RWPE2 (cell line): ENCODE data around the gene FAM53B.
A peak's percentile ranks its signal among the peaks of the same experiment; 100 is the strongest.

Experiments used
- ATAC-seq: fragments of 200-7000 bp; cut with Tn5 transposase; 3 replicates; pipeline ENCODE4 v1.9.1; 2021; ENCODE audit warnings: low read depth
- DNase-seq: peaks from one replicate; pipeline ENCODE4 v3.0.0-alpha.2; 2020; ENCODE audit warnings: low spot score
- H3K27ac ChIP-seq: fragments of 450-650 bp; 2 replicates; pipeline ENCODE4 v1.5.1; 2017; ENCODE audit warnings: mild to moderate bottlenecking; ENCODE audit not compliant: poor library complexity, severe bottlenecking
- H3K27me3 ChIP-seq: fragments of 250-450 bp; sonication (Bioruptor Pico); 2 replicates; pipeline ENCODE4 v1.5.1; 2021; ENCODE audit warnings: mild to moderate bottlenecking, moderate library complexity; ENCODE audit not compliant: insufficient read depth, poor library complexity, severe bottlenecking
- H3K36me3 ChIP-seq: fragments of 250-450 bp; sonication (Bioruptor Pico); 2 replicates; pipeline ENCODE4 v1.5.1; 2020; ENCODE audit warnings: low read depth, mild to moderate bottlenecking, moderate library complexity
- H3K4me1 ChIP-seq: fragments of 250-450 bp; sonication (Bioruptor Pico); 2 replicates; pipeline ENCODE4 v1.5.1; 2021; ENCODE audit warnings: mild to moderate bottlenecking, moderate library complexity; ENCODE audit not compliant: insufficient read depth, poor library complexity, severe bottlenecking
- H3K4me3 ChIP-seq: fragments of 250-450 bp; sonication (Bioruptor Pico); 2 replicates; pipeline ENCODE4 v1.5.1; 2021; ENCODE audit warnings: mild to moderate bottlenecking, moderate library complexity; ENCODE audit not compliant: severe bottlenecking
- H3K9me3 ChIP-seq: fragments of 250-450 bp; sonication (Bioruptor Pico); 2 replicates; pipeline ENCODE4 v1.5.1; 2021; ENCODE audit warnings: mild to moderate bottlenecking, moderate library complexity; ENCODE audit not compliant: severe bottlenecking
- TF ChIP-seq, protein P1 (sequence below): fragments of 450-650 bp; IDR thresholded peaks from one replicate; pipeline ENCODE4 v1.5.1; 2017; ENCODE audit warnings: mild to moderate bottlenecking, moderate library complexity; ENCODE audit not compliant: poor library complexity, severe bottlenecking

Gene FAM53B

GRCh38 chr10:124689911-124690498 is 54.2 kb downstream of the FAM53B start:
- TF ChIP-seq, protein P1, sequence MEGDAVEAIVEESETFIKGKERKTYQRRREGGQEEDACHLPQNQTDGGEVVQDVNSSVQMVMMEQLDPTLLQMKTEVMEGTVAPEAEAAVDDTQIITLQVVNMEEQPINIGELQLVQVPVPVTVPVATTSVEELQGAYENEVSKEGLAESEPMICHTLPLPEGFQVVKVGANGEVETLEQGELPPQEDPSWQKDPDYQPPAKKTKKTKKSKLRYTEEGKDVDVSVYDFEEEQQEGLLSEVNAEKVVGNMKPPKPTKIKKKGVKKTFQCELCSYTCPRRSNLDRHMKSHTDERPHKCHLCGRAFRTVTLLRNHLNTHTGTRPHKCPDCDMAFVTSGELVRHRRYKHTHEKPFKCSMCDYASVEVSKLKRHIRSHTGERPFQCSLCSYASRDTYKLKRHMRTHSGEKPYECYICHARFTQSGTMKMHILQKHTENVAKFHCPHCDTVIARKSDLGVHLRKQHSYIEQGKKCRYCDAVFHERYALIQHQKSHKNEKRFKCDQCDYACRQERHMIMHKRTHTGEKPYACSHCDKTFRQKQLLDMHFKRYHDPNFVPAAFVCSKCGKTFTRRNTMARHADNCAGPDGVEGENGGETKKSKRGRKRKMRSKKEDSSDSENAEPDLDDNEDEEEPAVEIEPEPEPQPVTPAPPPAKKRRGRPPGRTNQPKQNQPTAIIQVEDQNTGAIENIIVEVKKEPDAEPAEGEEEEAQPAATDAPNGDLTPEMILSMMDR: no peak
- Histone ChIP-seq H3K9me3 (no peaks in the 10 kb centered on the region), H3K36me3 (peaks cover 5% of the 10 kb centered on the region), H3K27me3 (no peaks in the 10 kb centered on the region), H3K27ac (no peak overlapping the region), H3K4me3 (no peak overlapping the region), H3K4me1 (peaks cover 6% of the 10 kb centered on the region)
- no peak for DNase-seq
- no peak for ATAC-seq

- Histone ChIP-seq H3K4me3 (no peak overlapping the region), H3K36me3 (peaks cover 9% of the 10 kb centered on the region), H3K27ac (no peak overlapping the region), H3K9me3 (no peaks in the 10 kb centered on the region), H3K27me3 (no peaks in the 10 kb centered on the region), H3K4me1 (peaks cover 6% of the 10 kb centered on the region)
- ATAC-seq (peak; percentile 62; the same call in 2 of the 3 replicates), DNase-seq (no peak)
- TF ChIP-seq, protein P1: no peak
These were observed 55.1 kb downstream of the FAM53B start for GRCh38 chr10:124688889-124689670.

DNA sequence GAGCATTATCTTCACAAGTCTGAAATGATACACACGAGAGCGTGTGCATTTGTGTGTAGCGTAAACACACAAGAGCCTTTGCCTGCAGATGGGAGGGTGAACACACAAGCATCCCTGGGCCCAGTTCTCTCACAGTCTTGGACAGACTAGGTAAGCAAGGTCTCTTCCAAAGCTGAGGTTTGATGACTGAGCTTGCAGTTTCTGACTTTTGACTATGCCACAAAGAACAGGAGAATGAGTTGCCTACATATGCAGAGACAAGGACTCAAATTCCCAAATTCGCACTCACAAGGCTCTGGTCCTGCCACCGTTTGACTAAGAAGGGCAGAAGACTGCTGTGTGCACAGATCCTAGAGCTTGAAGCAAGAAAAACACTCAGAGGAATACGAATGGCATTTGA is 55.8 kb downstream of the FAM53B start:
- TF ChIP-seq, protein P1: no peak
- H3K27ac ChIP-seq: no peak overlapping the region

DNA sequence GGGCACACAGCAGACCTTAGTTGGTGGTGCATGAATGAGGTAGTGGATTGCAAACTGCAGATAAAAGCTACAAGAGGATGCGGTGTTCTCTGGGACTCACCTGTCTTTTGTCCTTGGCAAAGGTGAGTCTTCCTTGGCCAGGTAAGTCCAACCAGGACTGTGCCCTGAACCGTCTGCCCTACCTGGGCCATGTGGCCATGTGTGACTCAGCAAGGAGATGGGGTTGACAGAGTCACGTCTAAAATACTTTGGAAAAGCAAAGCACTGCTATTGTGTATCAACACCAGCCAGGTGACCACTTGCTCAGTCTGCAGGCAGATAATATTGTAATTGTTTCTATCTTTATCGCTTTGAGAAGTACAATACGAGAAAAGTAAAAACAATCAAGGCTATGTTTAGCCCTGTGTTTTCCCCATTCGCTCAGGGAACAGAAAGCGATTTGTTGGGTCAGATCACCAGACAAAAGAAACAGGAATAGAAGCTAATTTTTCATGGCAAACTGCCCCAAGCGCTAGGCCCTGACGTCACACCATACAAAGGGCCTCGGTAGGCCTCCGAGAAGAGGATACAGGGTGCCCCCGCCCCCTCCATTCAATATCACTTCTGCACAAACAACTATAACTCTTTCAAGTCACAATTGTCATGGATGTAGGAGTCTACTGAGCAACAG is 57.3 kb downstream of the FAM53B start:
- Histone ChIP-seq H3K4me1 (peaks cover 6% of the 10 kb centered on the region), H3K4me3 (no peak overlapping the region), H3K27me3 (no peaks in the 10 kb centered on the region), H3K36me3 (peaks cover 9% of the 10 kb centered on the region; the same call in 1 of the 2 replicates), H3K9me3 (no peaks in the 10 kb centered on the region), H3K27ac (no peak overlapping the region)
- TF ChIP-seq, protein P1: no peak
- DNase-seq (no peak), ATAC-seq (no peak)

More for the DNA sequence above, 55.8 kb downstream of the FAM53B start:
- peaks cover 9% of the 10 kb centered on the region for H3K36me3 ChIP-seq
- no peak overlapping the region for H3K4me3 ChIP-seq
- DNase-seq (no peak), ATAC-seq (no peak)
- no peaks in the 10 kb centered on the region for H3K9me3 ChIP-seq
- H3K27me3 ChIP-seq: no peaks in the 10 kb centered on the region
- H3K4me1 ChIP-seq: peaks cover 6% of the 10 kb centered on the region
